GM19438 (cell line): ENCODE measurements around the gene NR1H2.
"Not testable (repeated sequence)": the region's sequence is repeated elsewhere in the genome, so short reads cannot be mapped to it uniquely, and the experiment has no call there.

ENCODE experiments used
- ATAC-seq: cut with Tn5 transposase; IDR thresholded peaks from one replicate; pipeline ENCODE4 v1.9.1; 2021; ENCODE audit warnings: low read depth; ENCODE audit not compliant: unreplicated experiment

The NR1H2 gene

DNA sequence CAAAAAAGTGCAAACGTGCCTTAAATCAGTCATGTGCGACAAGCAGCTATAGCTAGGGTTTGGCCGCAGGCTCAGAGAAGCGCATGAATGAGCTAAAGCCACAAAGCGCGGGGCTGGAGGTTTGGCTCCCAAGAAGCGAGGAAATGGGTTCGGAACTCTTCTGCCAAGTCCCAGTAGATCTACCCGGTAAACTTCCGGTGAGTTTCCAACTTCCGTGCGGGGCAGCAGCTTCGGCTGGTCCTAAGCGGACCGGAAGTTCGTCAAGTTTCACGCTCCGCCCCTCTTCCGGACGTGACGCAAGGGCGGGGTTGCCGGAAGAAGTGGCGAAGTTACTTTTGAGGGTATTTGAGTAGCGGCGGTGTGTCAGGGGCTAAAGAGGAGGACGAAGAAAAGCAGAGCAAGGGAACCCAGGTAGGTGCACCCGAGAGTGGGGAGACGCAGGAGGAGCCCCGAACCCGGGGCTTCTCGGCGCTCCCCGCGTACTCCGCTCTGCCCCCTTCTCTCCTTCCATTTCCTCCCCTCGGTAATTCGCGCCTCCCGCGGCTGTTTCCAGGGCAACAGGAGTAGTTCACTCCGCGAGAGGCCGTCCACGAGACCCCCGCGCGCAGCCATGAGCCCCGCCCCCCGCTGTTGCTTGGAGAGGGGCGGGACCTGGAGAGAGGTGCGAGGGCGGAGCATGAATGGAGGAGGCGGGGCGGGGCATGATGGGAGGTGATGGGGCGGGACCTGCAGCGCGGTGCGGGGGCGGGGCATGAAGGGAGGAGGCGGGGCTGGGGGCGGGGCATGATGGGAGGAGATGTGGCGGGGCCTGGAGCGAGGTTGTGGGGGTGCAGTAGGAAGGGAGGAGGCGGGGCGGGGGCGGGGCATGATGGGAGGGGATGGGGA, at the start of gene NR1H2:
TSS of gene NR1H2 (plus strand) at position 292 of the 885 bp plus-strand sequence. CDS start 1,149 bp downstream, outside the sequence.
- peak; percentile 79 for ATAC-seq

DNA sequence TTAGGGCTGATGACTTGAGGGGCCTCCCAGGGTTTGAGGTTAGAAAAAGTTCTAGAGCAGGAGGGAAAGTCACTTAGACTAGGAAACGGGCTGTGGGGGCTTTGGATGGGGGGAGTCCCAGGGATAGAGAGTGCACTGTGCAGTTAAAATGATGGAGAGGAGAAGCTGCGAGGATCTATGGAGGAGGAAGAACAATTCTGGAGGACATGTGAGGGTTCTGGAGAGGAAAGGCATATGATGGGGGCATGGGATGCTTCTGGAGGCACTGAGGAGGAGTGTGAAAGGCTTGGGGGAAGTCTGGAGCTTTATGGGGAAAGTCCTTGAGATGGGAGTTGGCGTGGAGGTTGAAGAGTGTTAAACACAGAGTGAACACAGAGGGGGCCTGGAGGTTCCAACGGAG, 49.2 kb upstream of the NR1H2 start:
- no peak for ATAC-seq

DNA sequence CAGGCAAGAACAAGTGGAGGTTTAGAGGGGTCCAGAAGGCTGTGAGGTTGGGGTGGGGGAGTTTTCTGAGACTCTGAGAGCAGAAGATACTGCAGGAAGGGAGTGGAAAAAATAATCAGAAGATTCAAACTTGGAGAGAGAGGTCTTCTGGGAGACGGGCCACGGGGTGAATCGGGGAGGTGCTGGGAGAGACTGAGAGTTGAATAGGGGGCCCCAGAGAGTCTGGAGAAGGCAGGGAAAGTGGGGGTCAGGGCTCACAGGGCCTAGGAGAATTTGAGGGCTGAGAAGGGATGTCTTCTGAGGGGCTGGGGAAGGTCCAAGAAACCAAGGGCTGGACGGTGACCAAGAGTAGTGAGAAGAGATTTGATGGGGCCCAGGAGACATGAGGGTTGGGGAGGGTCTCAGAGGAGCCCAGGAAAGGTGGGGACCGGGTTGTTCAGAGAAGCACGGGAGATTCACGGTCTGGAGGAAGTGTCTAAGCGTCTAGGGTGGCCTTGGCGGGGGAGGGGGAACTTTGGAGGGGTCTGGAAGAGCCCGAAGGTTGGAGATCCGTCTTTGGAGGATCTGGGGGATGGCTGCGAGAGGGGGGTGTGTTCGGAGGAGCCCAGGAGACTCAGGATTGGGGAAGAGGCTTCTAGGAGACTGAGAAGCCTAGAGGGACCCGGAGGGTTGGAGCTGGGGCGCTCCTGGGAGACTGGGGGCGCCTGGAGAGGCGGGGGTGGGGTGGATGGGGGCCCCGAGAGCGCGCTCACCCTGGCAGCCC, 48.6 kb upstream of the NR1H2 start:
- no peak for ATAC-seq

DNA sequence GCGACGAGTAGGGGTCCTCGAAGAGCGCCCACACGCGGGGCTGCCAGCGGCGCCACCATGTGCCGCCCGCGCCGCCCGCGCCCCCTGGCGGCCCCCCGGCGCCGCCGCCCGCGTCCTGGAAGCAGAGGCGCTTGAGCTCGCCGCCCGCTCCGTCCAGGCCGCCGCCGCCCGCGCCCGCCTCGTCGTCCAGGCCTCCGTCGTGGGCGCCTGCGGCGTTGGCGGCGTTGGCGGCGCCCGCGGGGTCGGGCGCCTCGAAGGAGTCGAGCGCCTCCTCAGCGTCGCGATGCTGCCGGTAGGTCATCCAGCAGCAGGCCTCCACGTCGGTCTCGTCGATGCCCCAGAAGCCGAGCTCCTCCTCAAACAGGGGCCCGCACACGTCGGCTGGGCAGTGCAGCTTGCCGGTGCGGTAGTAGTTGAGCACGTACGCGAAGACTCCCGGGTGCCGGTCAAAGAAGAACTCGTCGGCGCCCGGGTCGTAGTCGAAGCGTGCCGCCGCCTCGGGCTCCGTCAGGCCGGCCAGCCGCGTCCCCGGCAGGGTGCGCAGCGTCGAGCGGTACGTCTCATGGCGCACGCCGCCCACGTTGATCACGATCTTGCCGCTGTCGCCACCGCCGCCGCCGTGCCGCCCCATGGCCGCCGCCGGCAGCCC, 47.9 kb upstream of the NR1H2 start:
- no peak for ATAC-seq

DNA sequence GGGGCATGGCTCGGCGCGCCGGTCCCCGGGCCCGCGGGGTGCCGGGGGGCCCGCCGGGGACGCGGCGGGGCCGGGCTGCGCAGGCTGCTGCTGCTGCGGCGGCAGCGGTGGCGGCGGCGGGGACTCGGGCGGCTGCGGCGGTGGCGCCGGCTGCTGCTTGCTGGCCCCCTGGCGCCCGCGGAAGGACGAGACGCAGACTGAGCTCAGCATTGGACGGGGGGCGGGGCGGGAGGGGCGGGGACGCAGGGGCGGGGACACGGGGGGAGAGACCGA, 47.4 kb upstream of the NR1H2 start:
- ATAC-seq: peak; percentile 11

DNA sequence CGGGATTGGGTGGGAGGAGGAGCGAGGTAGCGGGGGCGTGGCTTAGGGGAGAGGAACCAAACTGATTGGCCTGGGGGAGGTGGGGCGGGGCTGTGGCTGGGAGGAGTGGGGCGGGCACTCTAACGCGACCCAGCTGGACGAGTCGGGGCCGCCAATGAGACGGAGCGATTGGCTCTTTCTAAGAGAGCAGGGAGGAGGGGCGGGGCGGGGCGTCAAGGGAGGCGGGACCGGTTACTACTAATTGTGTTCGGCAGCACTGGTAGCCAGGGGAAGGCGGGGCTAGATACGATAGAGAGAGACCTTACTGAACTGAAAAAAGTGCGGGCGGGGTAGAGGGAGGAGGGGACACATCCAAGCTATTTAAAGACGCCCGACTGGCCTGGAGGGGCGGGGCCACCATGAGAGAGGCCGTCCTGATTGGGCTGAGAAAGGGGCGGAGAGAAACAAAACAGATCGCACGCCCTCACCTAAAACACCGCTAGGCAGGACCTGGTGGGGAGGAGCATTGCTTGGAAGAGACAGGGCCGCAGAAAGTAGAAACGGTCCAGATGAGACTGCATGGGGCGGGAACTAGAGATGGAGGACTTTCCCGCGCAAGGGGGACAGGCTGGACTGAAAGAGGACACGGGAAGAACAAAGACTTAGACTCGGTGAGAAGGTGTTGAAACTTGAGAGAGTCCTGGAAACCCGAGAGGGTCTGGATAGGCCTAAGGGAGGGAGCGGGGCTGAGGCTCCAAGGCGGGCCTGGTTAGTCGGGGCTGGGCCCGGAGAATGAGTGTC, 46.9 kb upstream of the NR1H2 start, which contains the start of gene KCNC3:
TSS of gene KCNC3 (minus strand) at position 232 of the 780 bp plus-strand sequence. CDS start 295 bp downstream, outside the sequence.
- ATAC-seq: peak; percentile 44

DNA sequence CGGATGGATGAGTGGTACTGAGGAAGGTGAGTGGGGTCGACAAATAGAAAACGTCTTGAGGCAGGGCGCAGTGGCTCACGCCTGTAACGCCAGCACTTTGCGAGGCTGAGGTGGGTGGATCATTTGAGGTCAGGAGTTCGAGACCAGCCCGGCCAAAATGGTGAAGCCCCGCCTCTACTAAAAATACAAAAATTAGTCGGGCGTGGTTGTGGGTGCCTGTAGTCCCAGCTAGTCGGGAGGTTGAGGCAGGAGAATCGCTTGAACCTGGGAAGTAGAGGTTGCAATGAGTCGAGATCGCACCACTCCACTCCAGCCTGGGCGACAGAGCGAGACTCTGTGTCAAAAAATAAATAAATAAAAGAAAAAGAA, 46.3 kb upstream of the NR1H2 start:
- ATAC-seq: not testable (repeated sequence)

DNA sequence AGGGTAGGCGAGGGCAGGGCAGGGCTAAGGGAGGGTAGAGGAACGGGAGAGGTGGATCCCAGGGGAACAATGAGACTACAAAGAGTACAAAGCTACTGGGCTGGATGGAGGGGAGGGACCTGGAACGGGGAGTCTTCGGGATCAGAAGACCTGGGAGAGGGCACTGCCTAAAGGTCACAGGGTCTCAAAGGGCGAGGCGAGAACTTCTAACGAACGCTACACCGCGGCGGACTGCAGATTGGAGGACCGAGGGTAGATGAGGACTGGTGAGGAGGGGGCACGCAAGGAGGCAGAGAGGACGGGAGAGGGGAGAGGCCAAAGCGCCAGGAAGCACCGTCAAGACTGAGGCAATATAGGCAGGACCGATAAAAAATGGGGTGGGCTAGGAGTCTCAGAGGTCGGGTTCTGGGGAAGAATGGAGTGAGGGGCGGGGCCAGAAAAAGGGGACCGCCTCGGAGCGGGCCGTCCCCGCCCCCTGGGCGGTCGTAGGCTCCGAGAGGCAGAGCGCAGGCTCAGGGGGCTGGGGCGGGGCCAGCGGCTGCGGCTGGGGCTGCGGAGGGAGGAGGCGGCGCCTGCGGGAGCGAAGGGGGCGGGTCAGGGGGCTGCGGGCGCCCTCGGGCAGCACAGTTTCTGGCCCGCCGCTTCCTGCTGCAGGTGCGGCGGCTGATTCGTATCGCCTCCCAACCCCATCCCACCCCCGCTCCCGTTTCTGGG, 45.7 kb upstream of the NR1H2 start:
- peak; percentile 32 for ATAC-seq

DNA sequence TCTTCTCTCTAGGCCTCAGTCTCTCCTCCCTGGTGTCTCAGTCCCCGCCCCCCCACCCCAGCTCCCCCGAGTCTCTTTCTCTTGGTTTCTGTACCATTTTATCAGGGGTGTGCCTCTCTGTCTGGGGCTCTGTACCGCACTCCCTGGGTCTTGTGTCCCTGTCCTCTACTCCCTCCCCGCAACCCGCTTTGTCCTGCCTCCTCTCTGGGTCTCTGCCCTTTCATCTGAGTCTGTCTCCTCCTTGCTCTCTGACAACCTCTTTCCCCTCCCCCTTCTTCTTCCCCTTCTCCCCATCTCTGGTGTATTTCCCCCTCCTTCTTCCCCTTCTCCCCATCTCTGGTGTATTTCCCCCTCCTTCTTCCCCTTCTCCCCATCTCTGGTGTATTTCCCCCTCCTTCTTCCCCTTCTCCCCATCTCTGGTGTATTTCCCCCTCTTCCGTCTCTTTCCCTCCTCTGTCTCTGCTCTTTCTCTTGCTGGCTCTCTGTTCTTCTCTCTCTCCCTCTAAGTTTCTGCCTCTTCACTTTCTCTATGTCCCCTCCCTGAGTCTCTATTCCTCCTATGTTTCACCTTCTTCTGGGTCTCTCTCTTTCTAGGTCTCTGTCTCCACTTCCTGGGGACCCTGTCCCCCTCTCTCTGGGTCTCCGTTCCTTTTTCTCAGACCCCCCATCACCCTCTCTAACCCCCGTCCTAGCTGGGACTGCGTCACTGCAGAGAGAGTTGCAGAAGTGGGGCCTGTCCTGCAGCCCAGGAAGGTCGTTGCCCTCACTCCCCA, 44.9 kb upstream of the NR1H2 start:
- no peak for ATAC-seq

DNA sequence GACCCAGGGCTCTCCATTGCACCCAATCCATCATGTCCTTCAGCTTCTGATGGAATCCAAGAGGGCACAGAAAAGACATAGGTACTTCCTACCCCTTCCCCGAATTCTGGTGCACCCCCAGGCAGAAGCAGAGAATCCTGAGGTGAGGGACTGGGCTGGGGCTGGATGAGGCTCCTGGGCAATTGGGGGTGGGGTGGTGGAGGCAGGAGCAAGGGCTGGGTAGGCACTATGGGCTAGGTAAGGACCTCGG, 44.3 kb upstream of the NR1H2 start:
- no peak for ATAC-seq

DNA sequence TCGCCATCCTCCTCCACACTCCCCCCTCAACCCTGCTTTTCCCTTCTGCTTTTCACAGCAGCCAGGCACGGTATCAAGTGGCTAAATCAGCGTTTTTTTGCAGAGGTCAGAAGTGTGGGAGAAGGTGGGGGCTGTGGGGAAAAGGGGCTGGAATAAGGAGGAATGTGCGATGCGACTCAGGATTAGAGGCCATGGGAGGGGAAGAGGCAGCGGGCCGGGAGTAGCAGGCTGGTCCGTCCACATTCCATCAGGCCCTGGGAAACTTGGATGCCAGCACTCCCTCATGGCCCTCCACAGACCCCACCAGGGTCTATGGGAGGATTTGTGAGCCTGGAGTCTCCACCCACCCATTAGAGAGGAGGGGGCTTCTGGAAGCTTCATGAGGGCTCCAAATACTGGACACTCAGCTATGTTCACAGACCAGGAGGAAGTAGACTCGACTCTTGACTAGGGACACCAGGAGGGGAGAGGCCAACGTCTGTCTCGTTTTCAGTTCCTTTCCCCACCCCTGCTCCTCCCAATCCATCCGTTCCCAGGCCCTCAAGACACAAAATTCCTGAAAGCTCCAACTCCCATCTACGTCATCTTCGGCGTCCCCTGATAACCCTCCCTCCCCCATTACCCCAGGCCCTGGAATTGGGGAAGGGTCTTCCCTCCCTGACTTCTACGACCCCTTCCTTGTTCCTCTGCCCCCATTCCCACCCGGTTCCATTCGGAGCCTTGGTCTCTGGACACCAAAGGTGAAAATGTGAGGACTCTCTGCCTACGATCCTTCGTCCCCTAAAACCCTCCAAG, 43.8 kb upstream of the NR1H2 start:
- ATAC-seq: no peak

DNA sequence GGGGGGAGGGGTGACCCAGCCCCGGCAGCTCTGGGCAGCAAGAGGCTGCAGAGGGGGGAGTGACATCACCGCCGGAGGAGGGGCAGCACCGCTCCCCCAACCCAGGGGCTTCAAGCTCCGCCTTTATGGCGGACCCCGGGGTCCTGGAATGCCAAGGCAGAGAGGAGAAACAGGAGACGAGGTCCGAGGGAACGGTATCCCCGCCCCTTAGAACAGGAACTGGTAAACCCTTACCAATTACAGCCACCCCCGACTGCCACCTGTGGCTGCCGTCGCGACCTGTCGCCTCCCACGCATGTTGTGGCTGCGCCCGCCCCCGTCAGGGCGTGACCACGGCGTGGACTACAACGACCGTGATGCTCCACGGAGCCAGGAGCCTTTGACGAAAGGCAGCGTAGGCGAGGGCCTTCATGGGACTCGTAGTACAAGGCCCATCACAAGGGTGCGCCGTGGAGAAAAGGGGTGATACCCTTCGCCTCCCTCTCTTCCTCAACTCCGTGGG, 43.0 kb upstream of the NR1H2 start:
- no peak for ATAC-seq

DNA sequence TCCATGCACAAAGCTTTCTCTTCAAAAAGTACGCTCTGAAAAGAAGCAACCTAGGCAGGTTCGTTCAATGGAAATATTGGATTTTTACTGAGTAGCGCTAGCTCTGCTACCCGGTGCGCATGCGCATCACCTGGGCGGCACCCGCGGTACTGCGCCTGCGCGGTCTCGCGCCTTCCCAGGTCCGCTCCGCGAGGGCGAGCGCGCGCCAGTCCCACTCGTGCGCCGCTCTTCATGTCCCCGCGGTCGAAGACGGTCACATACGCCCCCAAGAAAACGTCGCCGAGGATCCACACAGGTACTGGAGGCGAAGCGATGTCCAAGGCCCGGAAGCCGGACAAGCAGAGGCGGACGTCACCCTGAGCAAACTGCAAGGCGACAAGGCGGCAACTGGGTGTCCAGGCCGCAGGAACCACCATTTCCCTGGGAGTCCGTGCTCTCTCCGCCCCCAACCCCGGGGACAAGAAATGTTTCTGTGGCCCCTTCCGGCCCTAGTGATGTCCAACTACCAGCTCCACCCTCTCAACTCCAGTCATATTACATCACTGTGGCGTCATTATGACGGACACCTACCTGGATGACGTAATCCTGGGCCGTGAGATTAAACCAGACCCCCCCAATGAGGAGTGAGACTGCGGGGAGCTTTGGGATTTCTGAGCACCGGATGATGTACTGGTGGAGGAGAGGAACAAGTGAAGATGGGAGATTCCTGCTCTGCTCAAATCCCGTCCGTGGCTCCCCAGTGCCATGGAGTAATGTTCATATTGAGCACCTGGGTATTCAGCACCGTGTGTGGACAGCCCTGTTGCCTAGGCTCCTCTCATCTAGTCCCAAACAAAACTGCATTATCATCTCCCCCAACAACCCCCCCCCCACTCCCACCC, 42.3 kb upstream of the NR1H2 start:
- no peak for ATAC-seq

DNA sequence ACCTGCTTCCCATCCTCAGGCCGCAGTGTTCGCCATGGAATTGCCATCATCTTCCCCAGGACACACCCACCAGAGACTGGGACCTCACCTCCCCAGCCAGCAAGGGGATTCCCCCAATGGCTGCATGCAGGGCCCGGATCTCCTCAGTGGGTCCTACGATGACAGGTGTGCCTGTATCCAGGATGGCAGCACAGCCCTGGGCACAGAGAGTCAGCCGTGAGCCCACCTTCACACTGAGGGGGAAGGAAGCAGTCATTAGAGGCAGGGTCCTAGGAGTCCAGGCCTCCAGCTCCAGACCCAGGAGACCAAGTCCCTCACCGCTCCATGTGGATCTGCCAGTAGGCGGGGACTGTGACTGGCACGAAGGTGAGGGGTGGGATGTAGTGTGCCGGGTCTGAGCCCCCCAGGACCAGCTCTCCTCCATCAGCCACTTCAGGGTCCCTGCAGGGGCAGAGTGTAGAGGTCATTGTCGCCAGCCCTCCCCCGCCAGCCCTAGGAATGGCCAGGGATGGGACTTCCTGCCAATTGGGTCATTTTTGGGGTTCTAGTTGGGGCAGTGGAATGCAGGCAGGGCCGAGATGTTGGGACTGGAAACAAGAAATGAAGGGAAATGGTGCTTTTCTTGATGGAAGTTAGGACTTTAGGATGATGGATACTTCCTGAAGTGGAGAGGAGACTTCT, 41.4 kb upstream of the NR1H2 start:
- ATAC-seq: no peak

DNA sequence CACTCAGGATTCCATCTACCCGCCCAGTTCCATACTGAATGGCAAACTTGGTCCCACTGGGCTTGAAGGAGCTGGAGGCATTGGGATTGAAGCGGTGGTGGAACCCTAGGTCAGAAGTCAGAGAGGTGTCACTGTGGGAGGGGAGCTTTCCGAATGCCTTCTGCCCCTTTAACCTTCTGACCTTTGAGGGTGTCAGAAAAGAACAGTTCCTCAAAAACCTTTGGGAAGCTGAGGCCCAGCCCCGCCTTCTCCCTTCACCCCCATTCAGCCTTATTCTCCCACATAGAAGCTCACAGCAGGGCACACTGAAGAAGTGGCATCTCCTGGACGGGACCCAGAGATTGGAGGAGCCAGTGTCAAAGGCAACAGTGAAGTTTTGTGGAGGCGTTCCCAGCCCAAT, 39.2 kb upstream of the NR1H2 start:
- ATAC-seq: not testable (repeated sequence)

DNA sequence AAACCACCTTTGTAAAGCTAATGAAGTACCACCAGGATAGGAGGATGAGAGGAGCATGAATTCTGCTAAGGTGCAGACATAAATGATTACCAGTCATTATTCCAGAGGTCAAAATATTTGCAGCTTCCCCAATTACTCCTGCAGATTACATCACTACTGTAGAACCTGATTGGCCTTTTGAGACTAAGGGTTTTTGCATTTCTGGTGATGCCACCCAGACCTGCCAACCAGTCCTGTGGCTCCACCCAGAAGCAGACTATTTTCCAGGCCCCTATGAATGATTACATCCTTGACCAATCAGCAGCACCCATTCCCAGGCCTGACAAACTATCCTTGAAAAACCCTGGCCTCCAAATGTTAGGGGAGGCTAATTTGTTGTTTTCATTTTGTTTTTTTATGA, 35.9 kb upstream of the NR1H2 start:
- no peak for ATAC-seq

DNA sequence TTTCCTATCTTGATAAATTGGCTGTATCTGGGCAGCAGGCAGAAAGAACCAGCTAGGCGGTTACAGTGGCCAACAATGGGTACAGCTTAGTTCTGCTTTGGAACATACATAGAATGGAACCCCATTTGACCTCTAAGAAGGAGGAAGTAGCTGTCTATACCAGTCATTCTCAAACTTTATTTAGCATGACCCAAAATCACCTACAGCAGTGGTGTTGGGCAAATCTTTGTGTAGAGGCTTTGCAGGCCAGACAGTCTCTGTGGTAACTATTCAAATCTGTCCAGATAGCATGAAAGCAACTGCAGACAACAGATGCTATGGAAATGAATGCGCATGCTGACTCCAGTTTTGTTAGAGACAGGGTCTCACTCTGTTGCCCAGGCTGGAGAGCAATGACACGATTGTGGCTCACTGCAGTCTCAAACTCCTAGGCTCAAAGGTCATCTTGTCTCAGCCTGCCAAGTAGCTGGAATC, 35.1 kb upstream of the NR1H2 start:
- no peak for ATAC-seq
